Measurements from ENCODE around the gene ANKZF1.

ANKZF1 gene

GRCh38 chr2:219246559-219246958 is 17.0 kb downstream of the ANKZF1 start:
- Histone ChIP-seq H3K79me2 (ENCODE audit: control insufficient read depth, insufficient read depth, low read length, poor library complexity) (peaks cover 4% of the 10 kb centered on the region), H2BK5ac (ENCODE audit: low read depth, low read length, poor library complexity) (no peak overlapping the region), H3K4ac (ENCODE audit: low read depth, low read length) (no peak overlapping the region), H3K4me1 (ENCODE audit: control insufficient read depth in 1 of 2, insufficient read depth in 2 of 2, low read length in 2 of 2) (peaks cover 12 to 17% of the 10 kb centered on the region in 2 experiments), H3K79me1 (ENCODE audit: low read length) (peaks cover 9% of the 10 kb centered on the region), H3K27me3 (ENCODE audit: insufficient read depth, low read length) (peaks cover 5% of the 10 kb centered on the region), H3K14ac (ENCODE audit: low read length) (no peak overlapping the region), H2AFZ (ENCODE audit: insufficient read depth, low read length, poor library complexity) (no peak overlapping the region), H4K91ac (ENCODE audit: low read depth, low read length) (no peak overlapping the region), H2BK120ac (ENCODE audit: insufficient read depth, low read length, poor library complexity) (no peak overlapping the region), H3K9ac (ENCODE audit: low read length) (no peak overlapping the region), H4K12ac (ENCODE audit: low read depth, low read length) (no peak overlapping the region), H2BK12ac (ENCODE audit: low read length) (no peak overlapping the region), H3K9me3 (ENCODE audit: insufficient read depth, low read depth, low read length) (peaks cover under 1% of the 10 kb centered on the region), H2AK5ac (ENCODE audit: low read length) (no peak overlapping the region), H3K4me3 (ENCODE audit: low read depth, low read length) (no peak overlapping the region), H3K36me3 (ENCODE audit: control insufficient read depth in 1 of 2, insufficient read depth in 2 of 2, low read length in 2 of 2) (peaks cover 8 to 13% of the 10 kb centered on the region in 2 experiments), H3K4me2 (ENCODE audit: low read length) (no peak overlapping the region), H3K23ac (ENCODE audit: low read length) (no peak overlapping the region), H3K18ac (ENCODE audit: low read length) (no peak overlapping the region), H4K8ac (ENCODE audit: low read depth, low read length) (no peak overlapping the region), H3K27ac (ENCODE audit: low read depth, low read length) (no peak overlapping the region)
- WGBS (ENCODE audit: extremely low coverage, insufficient coverage, insufficient read length), result no CpG with 5 or more reads among the region's 10 CpGs
- DNase-seq, result no peak

- Histone ChIP-seq H3K4me3 (ENCODE audit: low read depth, low read length) (no peak overlapping the region), H3K79me1 (ENCODE audit: low read length) (peaks cover 9% of the 10 kb centered on the region), H2BK120ac (ENCODE audit: insufficient read depth, low read length, poor library complexity) (no peak overlapping the region), H3K23ac (ENCODE audit: low read length) (no peak overlapping the region), H2AFZ (ENCODE audit: insufficient read depth, low read length, poor library complexity) (no peak overlapping the region), H3K4me1 (ENCODE audit: control insufficient read depth in 1 of 2, insufficient read depth in 2 of 2, low read length in 2 of 2) (peaks cover 12 to 19% of the 10 kb centered on the region in 2 experiments), H3K4me2 (ENCODE audit: low read length) (no peak overlapping the region), H4K12ac (ENCODE audit: low read depth, low read length) (no peak overlapping the region), H2BK5ac (ENCODE audit: low read depth, low read length, poor library complexity) (no peak overlapping the region), H3K27me3 (ENCODE audit: insufficient read depth, low read length) (peaks cover 18% of the 10 kb centered on the region), H3K9ac (ENCODE audit: low read length) (no peak overlapping the region), H4K8ac (ENCODE audit: low read depth, low read length) (no peak overlapping the region), H2BK12ac (ENCODE audit: low read length) (no peak overlapping the region), H4K91ac (ENCODE audit: low read depth, low read length) (no peak overlapping the region), H3K4ac (ENCODE audit: low read depth, low read length) (no peak overlapping the region), H3K36me3 (ENCODE audit: control insufficient read depth in 1 of 2, insufficient read depth in 2 of 2, low read length in 2 of 2) (peaks cover 8 to 13% of the 10 kb centered on the region in 2 experiments), H3K14ac (ENCODE audit: low read length) (no peak overlapping the region), H3K27ac (ENCODE audit: low read depth, low read length) (no peak overlapping the region), H3K79me2 (ENCODE audit: control insufficient read depth, insufficient read depth, low read length, poor library complexity) (peaks cover 4% of the 10 kb centered on the region), H2AK5ac (ENCODE audit: low read length) (no peak overlapping the region), H3K18ac (ENCODE audit: low read length) (no peak overlapping the region), H3K9me3 (ENCODE audit: insufficient read depth, low read depth, low read length) (peaks cover 6% of the 10 kb centered on the region)
- no CpG with 5 or more reads among the region's 17 CpGs for WGBS (ENCODE audit: extremely low coverage, insufficient coverage, insufficient read length)
- peak; percentile 74 to 87 for DNase-seq
These were observed 18.4 kb downstream of the ANKZF1 start for GRCh38 chr2:219247678-219248642.

GRCh38 chr2:219248845-219249202 is 19.2 kb downstream of the ANKZF1 start:
- Histone ChIP-seq H4K8ac (ENCODE audit: low read depth, low read length) (no peak overlapping the region), H3K4me2 (ENCODE audit: low read length) (no peak overlapping the region), H3K18ac (ENCODE audit: low read length) (no peak overlapping the region), H2BK5ac (ENCODE audit: low read depth, low read length, poor library complexity) (no peak overlapping the region), H2BK120ac (ENCODE audit: insufficient read depth, low read length, poor library complexity) (no peak overlapping the region), H2BK12ac (ENCODE audit: low read length) (no peak overlapping the region), H3K79me1 (ENCODE audit: low read length) (peaks cover 9% of the 10 kb centered on the region), H3K4me3 (ENCODE audit: low read depth, low read length) (no peak overlapping the region), H3K14ac (ENCODE audit: low read length) (no peak overlapping the region), H3K23ac (ENCODE audit: low read length) (no peak overlapping the region), H3K27me3 (ENCODE audit: insufficient read depth, low read length) (peaks cover 26% of the 10 kb centered on the region), H4K12ac (ENCODE audit: low read depth, low read length) (no peak overlapping the region), H2AFZ (ENCODE audit: insufficient read depth, low read length, poor library complexity) (no peak overlapping the region), H3K27ac (ENCODE audit: low read depth, low read length) (no peak overlapping the region), H3K9me3 (ENCODE audit: insufficient read depth, low read depth, low read length) (peaks cover 10% of the 10 kb centered on the region), H3K79me2 (ENCODE audit: control insufficient read depth, insufficient read depth, low read length, poor library complexity) (peaks cover 4% of the 10 kb centered on the region), H3K4ac (ENCODE audit: low read depth, low read length) (no peak overlapping the region), H3K36me3 (ENCODE audit: control insufficient read depth in 1 of 2, insufficient read depth in 2 of 2, low read length in 2 of 2) (peaks cover 8 to 13% of the 10 kb centered on the region in 2 experiments), H3K4me1 (ENCODE audit: control insufficient read depth in 1 of 2, insufficient read depth in 2 of 2, low read length in 2 of 2) (peaks cover 19 to 25% of the 10 kb centered on the region in 2 experiments), H2AK5ac (ENCODE audit: low read length) (no peak overlapping the region), H4K91ac (ENCODE audit: low read depth, low read length) (no peak overlapping the region), H3K9ac (ENCODE audit: low read length) (no peak overlapping the region)
- DNase-seq, result no peak
- whole genome bisulfite sequencing (ENCODE audit: extremely low coverage, insufficient coverage, insufficient read length), result no CpG with 5 or more reads among the region's 2 CpGs

- no peak overlapping the region for H3K4ac ChIP-seq (ENCODE audit: low read depth, low read length)
- no peak overlapping the region for H3K14ac ChIP-seq (ENCODE audit: low read length)
- peaks cover 4% of the 10 kb centered on the region for H3K79me2 ChIP-seq (ENCODE audit: control insufficient read depth, insufficient read depth, low read length, poor library complexity)
- H2BK120ac ChIP-seq (ENCODE audit: insufficient read depth, low read length, poor library complexity), result no peak overlapping the region
- no peak overlapping the region for H4K8ac ChIP-seq (ENCODE audit: low read depth, low read length)
- H3K4me2 ChIP-seq (ENCODE audit: low read length), result no peak overlapping the region
- no peak overlapping the region for H3K4me3 ChIP-seq (ENCODE audit: low read depth, low read length)
- no peak overlapping the region for H3K27ac ChIP-seq (ENCODE audit: low read depth, low read length)
- WGBS (ENCODE audit: extremely low coverage, insufficient coverage, insufficient read length), result no CpG with 5 or more reads among the region's 7 CpGs
- H3K9ac ChIP-seq (ENCODE audit: low read length), result no peak overlapping the region
- no peak overlapping the region for H2AK5ac ChIP-seq (ENCODE audit: low read length)
- no peak overlapping the region for H2AFZ ChIP-seq (ENCODE audit: insufficient read depth, low read length, poor library complexity)
- peaks cover 23 to 31% of the 10 kb centered on the region in 2 experiments for H3K4me1 ChIP-seq (ENCODE audit: control insufficient read depth in 1 of 2, insufficient read depth in 2 of 2, low read length in 2 of 2)
- no peak overlapping the region for H2BK5ac ChIP-seq (ENCODE audit: low read depth, low read length, poor library complexity)
- H3K79me1 ChIP-seq (ENCODE audit: low read length), result peaks cover 9% of the 10 kb centered on the region
- peak; percentile 42 to 51 for DNase-seq
- no peak overlapping the region for H4K91ac ChIP-seq (ENCODE audit: low read depth, low read length)
- peaks cover 8 to 13% of the 10 kb centered on the region in 2 experiments for H3K36me3 ChIP-seq (ENCODE audit: control insufficient read depth in 1 of 2, insufficient read depth in 2 of 2, low read length in 2 of 2)
- H3K27me3 ChIP-seq (ENCODE audit: insufficient read depth, low read length), result peaks cover 32% of the 10 kb centered on the region
- no peak overlapping the region for H4K12ac ChIP-seq (ENCODE audit: low read depth, low read length)
- no peak overlapping the region for H3K18ac ChIP-seq (ENCODE audit: low read length)
- no peak overlapping the region for H2BK12ac ChIP-seq (ENCODE audit: low read length)
- H3K23ac ChIP-seq (ENCODE audit: low read length), result no peak overlapping the region
- peaks cover 10% of the 10 kb centered on the region for H3K9me3 ChIP-seq (ENCODE audit: insufficient read depth, low read depth, low read length)
These were observed 19.8 kb downstream of the ANKZF1 start for GRCh38 chr2:219249203-219249980.

Data from trophoblast cell (in vitro differentiated cells and primary cell).